ENCODE data around the gene KCNMA1.
A peak's percentile ranks its signal among the peaks of the same experiment; 100 is the strongest.

KCNMA1 gene

DNA sequence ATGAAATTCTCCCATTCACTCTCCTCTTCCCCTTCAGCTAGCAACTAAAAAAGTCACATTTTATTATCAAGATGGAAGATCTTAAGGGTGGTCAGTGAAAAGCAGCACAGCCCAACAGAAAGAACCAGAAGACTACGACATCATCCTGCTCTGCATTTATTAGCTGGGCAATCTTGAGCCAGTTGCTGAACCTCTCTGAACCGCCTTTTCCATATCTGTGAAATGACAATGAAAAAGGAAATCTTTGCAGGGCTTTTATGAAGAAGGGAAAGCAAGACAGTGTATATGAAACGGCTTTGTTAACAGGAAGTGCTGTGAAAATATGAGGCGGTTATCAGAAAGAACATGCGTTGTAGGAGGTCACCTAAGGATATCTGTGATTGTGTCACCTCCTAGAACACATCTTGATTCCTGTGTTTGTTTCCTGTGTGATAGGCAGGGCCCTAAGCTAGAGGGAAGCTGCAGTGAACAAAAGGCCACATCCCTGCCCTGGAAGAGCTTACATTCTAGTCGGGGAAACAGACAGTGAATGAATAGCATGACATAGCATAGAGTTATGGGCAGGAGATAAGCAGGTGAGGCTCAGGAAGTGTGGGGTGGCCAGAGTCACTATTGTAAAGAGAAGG is 36.0 kb upstream of the KCNMA1 start:
- no peak for TF ChIP-seq POLR2A (IDR thresholded peaks at IDR 0.05; ENCODE audit: extremely low read depth, insufficient read length)
- no peak for TF ChIP-seq CTCF (IDR thresholded peaks at IDR 0.05; ENCODE audit: low read depth, low read length)
- TF ChIP-seq, protein P1, sequence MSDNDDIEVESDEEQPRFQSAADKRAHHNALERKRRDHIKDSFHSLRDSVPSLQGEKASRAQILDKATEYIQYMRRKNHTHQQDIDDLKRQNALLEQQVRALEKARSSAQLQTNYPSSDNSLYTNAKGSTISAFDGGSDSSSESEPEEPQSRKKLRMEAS (IDR thresholded peaks at IDR 0.05; ENCODE audit: low read depth, low read length) = no peak
- TF ChIP-seq MYC (IDR thresholded peaks at IDR 0.05; ENCODE audit: low read depth, low read length) = no peak
- DNase-seq (ENCODE audit: low read depth) = peak; percentile 13
- no peak overlapping the region for H3K4me3 ChIP-seq (ENCODE audit: low read depth, low read length)

DNA sequence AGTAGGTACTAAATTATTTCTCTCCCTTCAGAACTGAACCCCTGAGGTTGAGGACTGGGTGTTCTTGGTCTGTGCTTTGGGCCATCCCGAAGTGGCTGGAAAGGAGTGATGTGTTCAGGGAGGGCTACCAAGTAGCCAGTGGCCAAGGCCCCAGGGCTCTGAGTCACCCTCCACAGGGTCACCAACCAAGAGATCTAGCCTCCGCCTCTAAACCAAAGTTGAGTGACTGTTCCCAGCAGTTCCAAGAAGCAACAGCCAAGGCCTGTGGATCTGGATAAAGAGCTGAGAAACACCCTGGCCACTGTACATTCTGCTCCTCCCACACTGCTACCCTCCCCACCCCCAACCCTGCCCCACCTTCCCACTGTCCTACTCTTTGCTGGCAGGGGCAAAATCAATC is 35.5 kb upstream of the KCNMA1 start:
- DNase-seq (ENCODE audit: low read depth) = no peak
- TF ChIP-seq CTCF (IDR thresholded peaks at IDR 0.05; ENCODE audit: low read depth, low read length) = no peak
- TF ChIP-seq, protein P1 (IDR thresholded peaks at IDR 0.05; ENCODE audit: low read depth, low read length) = no peak
- TF ChIP-seq MYC (IDR thresholded peaks at IDR 0.05; ENCODE audit: low read depth, low read length) = no peak
- TF ChIP-seq POLR2A (IDR thresholded peaks at IDR 0.05; ENCODE audit: extremely low read depth, insufficient read length) = no peak
- H3K4me3 ChIP-seq (ENCODE audit: low read depth, low read length) = no peak overlapping the region

DNA sequence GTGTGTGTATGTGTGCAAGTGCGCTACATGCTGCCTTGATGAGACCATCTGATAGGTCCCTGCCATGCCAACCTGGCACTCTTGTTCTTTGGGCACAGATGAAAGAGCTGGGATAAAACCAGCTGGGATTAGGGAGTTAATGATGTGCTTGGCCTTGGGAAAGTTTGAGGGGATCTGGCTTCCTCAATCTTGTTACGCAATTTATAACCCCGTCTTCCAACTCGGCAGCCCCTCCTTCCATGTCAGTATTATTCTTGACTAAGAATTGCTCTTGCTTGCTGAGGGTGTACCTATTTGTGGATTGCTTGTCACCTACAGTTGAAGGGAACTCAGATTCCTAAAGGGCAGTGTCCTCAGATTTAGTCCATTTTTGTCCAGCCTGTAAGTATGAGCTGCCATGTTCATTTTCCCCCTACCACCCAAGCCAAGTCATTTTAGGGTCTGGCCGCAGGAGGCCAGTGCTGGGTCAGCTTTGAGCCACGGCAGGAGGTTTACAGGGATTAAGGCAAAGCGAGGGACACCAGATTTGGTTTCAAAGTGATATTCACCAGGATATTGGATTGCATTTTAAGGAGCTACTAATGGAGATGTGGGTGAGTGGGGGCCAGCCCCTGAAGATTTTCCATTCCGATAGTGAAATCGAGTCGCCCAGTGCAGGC is 34.1 kb upstream of the KCNMA1 start:
- DNase-seq (ENCODE audit: low read depth) = no peak
- no peak overlapping the region for H3K4me3 ChIP-seq (ENCODE audit: low read depth, low read length)
- TF ChIP-seq MYC (IDR thresholded peaks at IDR 0.05; ENCODE audit: low read depth, low read length) (no peak), CTCF (IDR thresholded peaks at IDR 0.05; ENCODE audit: low read depth, low read length) (no peak), POLR2A (IDR thresholded peaks at IDR 0.05; ENCODE audit: extremely low read depth, insufficient read length) (no peak)
- TF ChIP-seq, protein P1 (IDR thresholded peaks at IDR 0.05; ENCODE audit: low read depth, low read length) = no peak

DNA sequence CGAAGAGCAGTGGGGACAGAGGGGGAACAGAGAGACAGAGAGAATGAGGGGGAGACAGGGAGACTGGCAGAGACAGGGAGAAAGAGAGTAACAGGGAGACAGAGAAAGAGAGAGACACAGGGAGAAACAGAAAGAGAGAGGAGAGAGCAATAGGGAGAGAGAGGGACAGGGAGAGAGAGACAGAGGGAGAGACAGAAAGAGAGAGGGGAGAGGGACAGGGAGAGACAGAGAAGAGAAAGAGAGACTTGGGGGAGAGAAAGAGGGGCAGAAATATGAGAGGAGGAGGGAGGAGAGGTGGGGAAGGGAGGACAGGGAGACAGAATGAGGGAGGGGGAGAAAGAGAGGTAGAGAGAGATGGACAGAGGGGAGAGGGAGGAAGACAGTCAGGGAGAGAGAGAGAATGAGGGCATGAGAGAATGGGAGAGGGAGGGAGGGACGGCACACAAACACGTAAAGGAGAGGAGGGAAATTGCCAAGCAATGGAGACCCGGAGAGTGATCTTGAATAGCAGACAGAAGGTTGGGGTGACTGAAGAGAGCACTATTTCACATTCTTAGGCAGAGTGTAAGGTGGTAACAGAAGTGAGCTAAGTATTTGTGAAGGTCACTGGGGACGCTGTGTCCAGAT is 33.3 kb upstream of the KCNMA1 start:
- no peak for DNase-seq (ENCODE audit: low read depth)
- TF ChIP-seq MYC (IDR thresholded peaks at IDR 0.05; ENCODE audit: low read depth, low read length) (no peak), POLR2A (IDR thresholded peaks at IDR 0.05; ENCODE audit: extremely low read depth, insufficient read length) (no peak), CTCF (IDR thresholded peaks at IDR 0.05; ENCODE audit: low read depth, low read length) (no peak)
- TF ChIP-seq, protein P1 (IDR thresholded peaks at IDR 0.05; ENCODE audit: low read depth, low read length) = no peak

DNA sequence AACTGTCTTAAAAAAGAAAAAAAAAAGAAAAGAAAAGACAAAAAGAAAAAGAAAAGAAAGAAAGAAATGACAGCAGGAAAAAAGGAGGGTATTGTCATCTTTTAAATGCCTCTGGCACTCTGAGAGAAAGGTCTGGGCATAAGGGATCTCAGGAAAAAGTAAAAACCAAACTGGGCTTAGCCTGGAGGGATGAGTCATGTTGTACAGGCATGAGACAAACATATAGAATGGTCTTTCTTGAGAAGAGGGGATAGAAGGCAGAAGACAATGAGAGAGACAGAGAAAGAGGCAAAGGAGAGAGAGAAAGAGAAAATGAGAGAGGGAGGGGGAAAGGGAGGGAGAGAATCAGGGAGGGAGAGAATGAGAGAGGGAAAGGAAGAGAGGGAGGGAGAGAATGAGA is 32.3 kb upstream of the KCNMA1 start:
- no peak overlapping the region for H3K4me3 ChIP-seq (ENCODE audit: low read depth, low read length)
- TF ChIP-seq MYC (IDR thresholded peaks at IDR 0.05; ENCODE audit: low read depth, low read length) = no peak
- TF ChIP-seq CTCF (IDR thresholded peaks at IDR 0.05; ENCODE audit: low read depth, low read length) = no peak
- TF ChIP-seq POLR2A (IDR thresholded peaks at IDR 0.05; ENCODE audit: extremely low read depth, insufficient read length) = no peak
- TF ChIP-seq, protein P1 (IDR thresholded peaks at IDR 0.05; ENCODE audit: low read depth, low read length) = no peak
- no peak for DNase-seq (ENCODE audit: low read depth)

More for the DNA sequence above, 33.3 kb upstream of the KCNMA1 start:
- no peak overlapping the region for H3K4me3 ChIP-seq (ENCODE audit: low read depth, low read length)

Data from NB4 (cell line).